Measurements from ENCODE around the gene NOG.

Gene NOG

DNA sequence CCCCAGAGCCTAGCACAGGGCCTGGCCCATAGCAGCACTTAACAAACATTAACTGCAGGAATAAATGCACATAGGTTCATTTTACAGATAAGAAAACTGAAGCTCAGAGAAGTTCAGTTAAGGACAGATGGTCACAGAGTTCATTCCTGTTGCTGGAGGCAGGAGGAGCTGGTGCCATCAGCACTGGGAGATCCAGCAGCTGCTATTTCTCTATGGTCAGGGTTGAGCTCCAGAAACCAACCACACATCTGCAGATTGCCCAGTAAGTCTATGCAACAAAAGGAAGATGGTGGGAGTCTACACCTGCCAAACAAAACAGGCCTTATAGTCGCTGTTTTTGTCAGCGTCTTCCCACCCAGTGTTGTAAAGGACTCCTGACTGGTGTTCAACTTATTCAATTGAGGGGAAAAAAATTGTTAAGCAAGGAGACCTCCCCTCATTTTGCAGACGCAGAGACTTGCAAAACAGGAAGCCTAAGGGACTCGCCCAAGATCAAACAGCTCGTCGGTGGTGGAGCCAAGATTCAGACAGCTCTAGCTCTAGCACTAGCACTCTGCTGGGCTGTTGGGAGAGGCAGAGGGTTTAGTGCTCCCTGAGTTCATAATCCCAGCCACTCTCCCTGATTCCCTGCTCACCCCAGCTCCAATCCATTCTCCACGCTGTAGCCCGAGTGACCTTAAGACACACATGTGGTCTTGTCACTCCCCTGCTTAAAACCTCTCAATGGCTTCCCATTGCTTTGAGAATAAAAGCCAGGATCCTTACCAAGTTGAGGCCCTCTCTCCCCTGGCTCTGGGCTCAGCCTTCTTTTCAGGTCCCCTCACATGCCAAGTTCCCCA lies 9.0 kb downstream of the NOG start:
- Histone ChIP-seq H3K4me1 (ENCODE audit: control insufficient read depth, low read length) (no peaks in the 10 kb centered on the region), H3K9me2 (replicated peaks; ENCODE audit: control insufficient read depth, low read length) (no peaks in the 10 kb centered on the region), H3K27ac (ENCODE audit: low read depth, low read length) (no peak overlapping the region), H3K4me2 (ENCODE audit: low read length) (no peak overlapping the region), H3K27me3 (ENCODE audit: control insufficient read depth, low read length) (no peaks in the 10 kb centered on the region), H3K79me2 (ENCODE audit: control insufficient read depth, low read length) (no peaks in the 10 kb centered on the region), H4K20me1 (ENCODE audit: control insufficient read depth, insufficient read depth, low read depth, low read length) (no peaks in the 10 kb centered on the region), H3K4me3 (ENCODE audit: low read length) (no peak overlapping the region), H3K9me3 (ENCODE audit: control insufficient read depth, insufficient read depth, low read length) (no peaks in the 10 kb centered on the region), H3K36me3 (ENCODE audit: control insufficient read depth, low read length) (no peaks in the 10 kb centered on the region), H3F3A (ENCODE audit: control insufficient read depth, insufficient read depth) (no peaks in the 10 kb centered on the region)
- TF ChIP-seq CTCF (IDR thresholded peaks at IDR 0.05; ENCODE audit: low read depth, low read length, poor library complexity, severe bottlenecking) (no peak), EZH2phosphoT487 (IDR thresholded peaks at IDR 0.05; ENCODE audit: borderline replicate concordance, low read length) (no peak)

DNA sequence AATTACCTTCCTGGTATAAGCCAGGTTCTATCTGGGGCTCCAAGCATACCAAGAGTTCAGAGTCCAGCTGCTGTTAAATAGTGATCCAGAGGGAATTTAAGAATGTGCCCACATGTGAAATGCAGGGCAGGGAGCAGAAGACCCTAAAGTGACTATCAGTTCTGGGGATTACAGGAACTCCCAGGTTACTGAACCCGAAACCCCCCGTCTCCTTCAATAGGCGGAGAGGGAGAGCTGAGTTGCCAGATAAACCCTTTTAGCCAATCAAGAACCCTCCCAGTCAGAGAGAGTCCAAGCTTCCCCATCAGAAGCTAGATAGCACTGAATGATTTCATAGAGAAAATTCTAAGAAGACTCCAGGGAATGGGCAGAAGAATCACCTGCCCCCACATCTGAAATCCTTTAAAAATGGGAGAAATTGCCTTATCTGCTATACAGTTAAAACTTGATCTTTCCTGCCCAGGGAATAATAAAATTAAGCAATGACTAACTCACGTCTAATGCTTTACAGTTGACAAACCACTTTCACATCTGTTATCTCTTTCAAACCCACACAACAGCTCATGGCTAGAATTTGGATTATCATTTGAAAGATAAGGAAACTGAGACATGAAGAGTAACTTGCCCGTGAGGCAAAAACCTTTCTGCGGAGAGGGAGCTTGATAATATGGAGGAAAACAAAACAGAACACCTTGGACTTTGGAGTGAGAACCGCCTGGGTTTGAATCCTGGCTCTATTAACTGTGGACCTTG lies 10.2 kb downstream of the NOG start:
- Histone ChIP-seq H3K27ac (ENCODE audit: low read depth, low read length) (no peak overlapping the region), H3K4me1 (ENCODE audit: control insufficient read depth, low read length) (no peaks in the 10 kb centered on the region), H3K36me3 (ENCODE audit: control insufficient read depth, low read length) (no peaks in the 10 kb centered on the region), H3K9me2 (replicated peaks; ENCODE audit: control insufficient read depth, low read length) (no peaks in the 10 kb centered on the region), H3K79me2 (ENCODE audit: control insufficient read depth, low read length) (no peaks in the 10 kb centered on the region), H3K9me3 (ENCODE audit: control insufficient read depth, insufficient read depth, low read length) (no peaks in the 10 kb centered on the region), H3F3A (ENCODE audit: control insufficient read depth, insufficient read depth) (no peaks in the 10 kb centered on the region), H3K4me3 (ENCODE audit: low read length) (no peak overlapping the region), H3K4me2 (ENCODE audit: low read length) (no peak overlapping the region), H3K27me3 (ENCODE audit: control insufficient read depth, low read length) (no peaks in the 10 kb centered on the region), H4K20me1 (ENCODE audit: control insufficient read depth, insufficient read depth, low read depth, low read length) (no peaks in the 10 kb centered on the region)
- TF ChIP-seq EZH2phosphoT487 (IDR thresholded peaks at IDR 0.05; ENCODE audit: borderline replicate concordance, low read length) = no peak
- no peak for TF ChIP-seq CTCF (IDR thresholded peaks at IDR 0.05; ENCODE audit: low read depth, low read length, poor library complexity, severe bottlenecking)

- no peaks in the 10 kb centered on the region for H3K9me2 ChIP-seq (replicated peaks; ENCODE audit: control insufficient read depth, low read length)
- no peak overlapping the region for H3K4me3 ChIP-seq (ENCODE audit: low read length)
- H3K9me3 ChIP-seq (ENCODE audit: control insufficient read depth, insufficient read depth, low read length) = no peaks in the 10 kb centered on the region
- no peak overlapping the region for H3K27ac ChIP-seq (ENCODE audit: low read depth, low read length)
- no peak overlapping the region for H3K4me2 ChIP-seq (ENCODE audit: low read length)
- no peaks in the 10 kb centered on the region for H3K27me3 ChIP-seq (ENCODE audit: control insufficient read depth, low read length)
- no peaks in the 10 kb centered on the region for H3K79me2 ChIP-seq (ENCODE audit: control insufficient read depth, low read length)
- H4K20me1 ChIP-seq (ENCODE audit: control insufficient read depth, insufficient read depth, low read depth, low read length) = no peaks in the 10 kb centered on the region
- H3K36me3 ChIP-seq (ENCODE audit: control insufficient read depth, low read length) = no peaks in the 10 kb centered on the region
- no peaks in the 10 kb centered on the region for H3K4me1 ChIP-seq (ENCODE audit: control insufficient read depth, low read length)
- no peak for TF ChIP-seq EZH2phosphoT487 (IDR thresholded peaks at IDR 0.05; ENCODE audit: borderline replicate concordance, low read length)
- no peak for TF ChIP-seq CTCF (IDR thresholded peaks at IDR 0.05; ENCODE audit: low read depth, low read length, poor library complexity, severe bottlenecking)
- H3F3A ChIP-seq (ENCODE audit: control insufficient read depth, insufficient read depth) = no peaks in the 10 kb centered on the region
Measured at GRCh38 chr17:56604691-56605290, 11.3 kb downstream of the NOG start.
